DMS79 treated with DMSO at 0.1 percent for 48 hours (cell line): Measurements from ENCODE around the gene ITGA5.
"Not testable (repeated sequence)": the region's sequence is repeated elsewhere in the genome, so short reads cannot be mapped to it uniquely, and the experiment has no call there.

Experiments used
- DNase-seq: peaks from one replicate; lab custom pipeline; 2025; lab: John Stamatoyannopoulos, UW

Gene ITGA5

GRCh38 chr12:54370171-54370730 is 48.8 kb downstream of the ITGA5 start:
- no peak for DNase-seq

- DNase-seq: no peak
Observed at GRCh38 chr12:54369597-54370131, 49.4 kb downstream of the ITGA5 start.

GRCh38 chr12:54368709-54369596 is 50.1 kb downstream of the ITGA5 start:
- peak; percentile 15 for DNase-seq

- DNase-seq: no peak
Observed at GRCh38 chr12:54368025-54368708, 50.9 kb downstream of the ITGA5 start.

- DNase-seq: no peak
Observed at GRCh38 chr12:54364413-54364812, 54.7 kb downstream of the ITGA5 start, which contains the start of gene GPR84. Gene GPR84, minus strand, starts transcription at chr12:54364486. Its CDS starts 635 bp downstream, at chr12:54363851.

GRCh38 chr12:54363618-54364017 is 55.4 kb downstream of the ITGA5 start:
- DNase-seq: no peak

GRCh38 chr12:54363047-54363446 is 56.0 kb downstream of the ITGA5 start:
- DNase-seq: no peak

GRCh38 chr12:54360717-54361456 is 58.2 kb downstream of the ITGA5 start:
- peak; percentile 7 for DNase-seq

- DNase-seq: no peak
Observed at GRCh38 chr12:54359762-54360351, 59.2 kb downstream of the ITGA5 start.

GRCh38 chr12:54358945-54359761 is 59.9 kb downstream of the ITGA5 start:
- peak; percentile 96 for DNase-seq

- peak; percentile 45 for DNase-seq
Observed at GRCh38 chr12:54358191-54358944, 60.7 kb downstream of the ITGA5 start.

- DNase-seq: no peak
Observed at GRCh38 chr12:54357506-54358190, 61.4 kb downstream of the ITGA5 start.

- DNase-seq: peak; percentile 15
Observed at GRCh38 chr12:54356951-54357356, 62.1 kb downstream of the ITGA5 start.

- DNase-seq: no peak
Observed at GRCh38 chr12:54356228-54356627, 62.8 kb downstream of the ITGA5 start.

- no peak for DNase-seq
Observed at GRCh38 chr12:54355104-54355815, 63.8 kb downstream of the ITGA5 start.

- not testable (repeated sequence) for DNase-seq
Observed at GRCh38 chr12:54354271-54354670, 64.8 kb downstream of the ITGA5 start.

- peak; percentile 50 for DNase-seq
Observed at GRCh38 chr12:54352891-54353874, 65.9 kb downstream of the ITGA5 start.
